HepG2 (cell line): ENCODE data around the gene IQSEC1. TPM values are rescaled to one million over a fixed set of nuclear protein-coding genes. Genes with fewer than 3 reads are reported as not detected.

Source experiments
- ATAC-seq: fragments of 200-7000 bp; cut with Tn5 transposase; 3 replicates; pipeline ENCODE4 v1.9.1; 2020; ENCODE audit warnings: mild to moderate bottlenecking, moderate library complexity
- BruUV-seq: library from RNA; stranded (reverse); fragments of 400-500 nt; replicated peaks from 2 replicates; lab custom pipeline; 2021; lab: Mats Ljungman, UMichigan
- CTCF ChIA-PET: fragments of 300-600 bp; formaldehyde crosslinking; extraction: SDS; loops from one replicate; lab custom pipeline; 2021; ENCODE audit warnings: low total read pairs, inconsistent platforms, low intra/inter-chr PET ratio; lab: Yijun Ruan, JAX
- POLR2A ChIA-PET: fragments of 350-600 bp; sonication (Branson Sonifier 250); formaldehyde crosslinking; loops from one replicate; lab custom pipeline; 2020; ENCODE audit warnings: antibody characterized with exemption, inconsistent platforms; lab: Yijun Ruan, JAX
- DNase-seq: peaks from one replicate; pipeline ENCODE4 v3.0.0-alpha.2; 2015; ENCODE audit warnings: low spot score
- FAIRE-seq: peaks from 3 replicates; lab custom pipeline; 2011; peaks lifted over from hg19 to GRCh38; lab: Jason Lieb, UNC
- H2AFZ ChIP-seq: one replicate; pipeline ENCODE4 v1.6.1; 2011; ENCODE audit warnings: low read length, inconsistent platforms
- H3K27ac ChIP-seq: fragments of 300-600 bp; 3 replicates; pipeline ENCODE4 v1.8.0; 2011; ENCODE audit warnings: mixed run types, mild to moderate bottlenecking, mixed read lengths, low read length, inconsistent platforms; ENCODE audit not compliant: insufficient read depth; ENCODE audit errors: extremely low read length
- H3K27me3 ChIP-seq, 2 experiments: fragments of 200-600 bp in 1 of 2; 2 replicates in 1 of 2; 3 replicates in 1 of 2; pipeline versions ENCODE4 v1.6.0 to v1.8.0; 2011; ENCODE audit warnings: low read length in 2 of 2, mild to moderate bottlenecking in 2 of 2, moderate library complexity in 2 of 2, inconsistent platforms in 1 of 2; ENCODE audit not compliant: insufficient read depth in 2 of 2, control insufficient read depth in 1 of 2
- H3K36me3 ChIP-seq, 2 experiments: fragments of 200-600 bp in 1 of 2; replicated peaks in 1 of 2; 2 replicates in 1 of 2; 3 replicates in 1 of 2; pipeline versions ENCODE4 v1.5.1 to v1.8.0; 2011; ENCODE audit warnings: low read length in 2 of 2, inconsistent platforms in 1 of 2; ENCODE audit not compliant: insufficient read depth in 2 of 2, control insufficient read depth in 1 of 2
- H3K4me1 ChIP-seq: 2 replicates; pipeline ENCODE4 v1.5.1; 2012; ENCODE audit warnings: low read length, inconsistent platforms; ENCODE audit not compliant: insufficient read depth
- H3K4me2 ChIP-seq: 2 replicates; pipeline ENCODE4 v1.6.0; 2011; ENCODE audit warnings: low read depth, low read length, inconsistent platforms
- H3K4me3 ChIP-seq, 3 experiments: fragments of 200-600 bp in 1 of 3; sonication (generic), shearing (Covaris generic) in 1 of 3; replicated peaks in 1 of 3; 2 replicates each; pipeline ENCODE4 v1.5.1; 2011 to 2016; ENCODE audit warnings: low read length in 3 of 3, inconsistent platforms in 2 of 3, low read depth in 2 of 3, mild to moderate bottlenecking in 2 of 3, control low read depth in 1 of 3, mixed read lengths in 1 of 3; ENCODE audit not compliant: insufficient read depth in 1 of 3
- H3K79me2 ChIP-seq: one replicate; pipeline ENCODE4 v1.6.1; 2011; ENCODE audit warnings: low read length, inconsistent platforms; ENCODE audit not compliant: insufficient read depth
- H3K9ac ChIP-seq: 2 replicates; pipeline ENCODE4 v1.6.0; 2011; ENCODE audit warnings: mild to moderate bottlenecking, low read depth, low read length, inconsistent platforms; ENCODE audit not compliant: insufficient read depth
- H3K9me3 ChIP-seq: 2 replicates; pipeline ENCODE4 v1.5.1; 2012; ENCODE audit warnings: mild to moderate bottlenecking, low read length
- H4K20me1 ChIP-seq: 2 replicates; pipeline ENCODE4 v1.6.0; 2011; ENCODE audit warnings: inconsistent platforms, mild to moderate bottlenecking, low read length, moderate library complexity; ENCODE audit not compliant: insufficient read depth
- AGO2 ChIP-seq: fragments of 200-400 bp; formaldehyde crosslinking; optimal IDR thresholded peaks from 2 replicates; pipeline ENCODE3; 2017; ENCODE audit warnings: mild to moderate bottlenecking, low read depth, low read length, moderate library complexity
- CTCF ChIP-seq: sonication (generic); formaldehyde crosslinking; IDR thresholded peaks from 2 replicates; pipeline ENCODE4 v1.5.0; 2020; ENCODE audit warnings: mild to moderate bottlenecking, missing genetic modification reagents, moderate library complexity
- GPBP1L1 ChIP-seq: sonication (generic); formaldehyde crosslinking; IDR thresholded peaks from 2 replicates; pipeline ENCODE4 v1.5.0; 2020; ENCODE audit warnings: mild to moderate bottlenecking, missing genetic modification reagents
- NBN ChIP-seq: fragments of 450-650 bp; conservative IDR thresholded peaks from 2 replicates; pipeline ENCODE4 v1.6.1; 2017
- RORA ChIP-seq: sonication (generic); formaldehyde crosslinking; IDR thresholded peaks from 2 replicates; pipeline ENCODE4 v1.5.0; 2020; ENCODE audit warnings: mild to moderate bottlenecking, missing genetic modification reagents, moderate library complexity
- STAG1 ChIP-seq: sonication (generic); formaldehyde crosslinking; IDR thresholded peaks from 2 replicates; pipeline ENCODE4 v1.4.0; 2020; ENCODE audit warnings: missing genetic modification reagents
- WGBS: methylation state at CpG from one replicate; pipeline ENCODE4 v1.1.6; 2017; ENCODE audit warnings: low lambda C conversion rate; 5-methylcytosine and 5-hydroxymethylcytosine counted together
- in situ Hi-C: cut with HindIII; loops from 2 replicates; pipeline ENCODE4 v1.10.0; 2017; ENCODE audit warnings: low pct_unique_long_range_greater_than_20kb; ENCODE audit not compliant: extremely low pct_ligation_motif_present
- intact Hi-C: fragments of 100-400 bp; cut with micrococcal nuclease; formaldehyde crosslinking; loops from one replicate; pipeline ENCODE4 v1.10.0; 2022; ENCODE audit not compliant: unreplicated experiment
- polyA plus RNA-seq, 8 experiments: library from polyadenylated mRNA; depleted of rRNA in 3 of 8; stranded (reverse) in 7 of 8; unstranded in 1 of 8; fragments of >200 nt; fragmentation: Illumina TruSeq in 4 of 8; extraction: Trizol in 4 of 8; gene quantifications; 2 replicates each; pipeline versions ENCODE4 v1.2.1 to v1.2.3, GENCODE V29; 2011 to 2016; ENCODE audit warnings: low read depth in 4 of 8, missing spikeins in 1 of 8, mixed read lengths in 1 of 8; ENCODE audit not compliant: insufficient read depth in 1 of 8
- total RNA-seq, 5 experiments: library from RNA; depleted of rRNA; stranded (reverse); fragments of >200 nt; fragmentation: Illumina TruSeq; extraction: Trizol; gene quantifications; 2 replicates each; pipeline ENCODE4 v1.2.3, GENCODE V29; 2016; ENCODE audit warnings: low read depth in 1 of 5

Gene IQSEC1
- total and polyA plus RNA-seq, 2 of the 13 experiments (the other 11 are each of a cell fraction or from before 2014, with no cell fraction given): 17.4 to 20.2 TPM

GRCh38 chr3:12931273-12931905 lies 141.8 kb downstream of the IQSEC1 start:
- POLR2A ChIA-PET: no interaction called here
- Histone ChIP-seq H3K4me2 (no peak overlapping the region), H4K20me1 (peaks cover 48% of the 10 kb centered on the region), H3K9ac (no peak overlapping the region), H3K27ac (no peak overlapping the region), H3K36me3 (peaks cover 61 to 87% of the 10 kb centered on the region in 2 experiments), H3K4me3 (no peak overlapping the region), H3K9me3 (no peaks in the 10 kb centered on the region), H3K79me2 (peaks cover 8% of the 10 kb centered on the region), H2AFZ (no peak overlapping the region), H3K4me1 (no peaks in the 10 kb centered on the region), H3K27me3 (no peaks in the 10 kb centered on the region)
- 98% methylated on average over 12 of the region's 14 CpGs for WGBS
- intact Hi-C loops (no loop called here), in situ Hi-C loops (no loop called here)
- DNase-seq: no peak
- FAIRE-seq: no peak
- BruUV-seq: no TSS peak
- TF ChIP-seq AGO2 (peak; percentile 54), NBN (no peak), RORA (CRISPR knock-in tag) (no peak), CTCF (CRISPR knock-in tag) (peak; percentile 11; the same call in 1 of the 2 replicates), GPBP1L1 (CRISPR knock-in tag) (no peak), STAG1 (peak; percentile 25; the same call in 1 of the 2 replicates)
- ATAC-seq: peak; percentile 9; the same call in 1 of the 3 replicates
- CTCF ChIA-PET: interaction anchor here (0.9 kb wide), 1 partner anchor 53 kb away, joined by 4 read pairs; no protein-coding TSS in a partner anchor
